SK-N-SH treated with all-trans-retinoic acid at 6 μM for 48 hours (cell line): ENCODE results near the gene CELF5.

Experiments used
- ARNTL ChIP-seq: fragments of 450-650 bp; formaldehyde crosslinking; IDR thresholded peaks from 2 replicates; pipeline ENCODE4 v1.5.0; 2020; ENCODE audit warnings: low read depth, mild to moderate bottlenecking, moderate library complexity, borderline replicate concordance
- BACH2 ChIP-seq: fragments of 250-450 bp; sonication (Bioruptor Pico); IDR thresholded peaks from 2 replicates; pipeline ENCODE4 v1.9.0; 2021; ENCODE audit warnings: mild to moderate bottlenecking, borderline replicate concordance
- CREB5 ChIP-seq: fragments of 250-450 bp; sonication (Bioruptor Pico); IDR thresholded peaks from 2 replicates; pipeline ENCODE4 v1.5.1; 2020; ENCODE audit warnings: low read depth, mild to moderate bottlenecking, moderate library complexity
- CSRNP3 ChIP-seq: fragments of 250-450 bp; sonication (Bioruptor Pico); IDR thresholded peaks from 2 replicates; pipeline ENCODE4 v1.5.1; 2021; ENCODE audit warnings: mild to moderate bottlenecking, moderate library complexity
- GLIS3 ChIP-seq: fragments of 250-450 bp; sonication (Bioruptor Pico); IDR thresholded peaks from 2 replicates; pipeline ENCODE4 v1.5.0; 2020; ENCODE audit warnings: mild to moderate bottlenecking, moderate library complexity
- ISL1 ChIP-seq: fragments of 250-450 bp; sonication (Bioruptor Pico); IDR thresholded peaks from 2 replicates; pipeline ENCODE4 v2.1.2; 2022; ENCODE audit warnings: mild to moderate bottlenecking, moderate library complexity
- PATZ1 ChIP-seq: fragments of 250-450 bp; sonication (Bioruptor Pico); IDR thresholded peaks from 2 replicates; pipeline ENCODE4 v1.8.0; 2020; ENCODE audit warnings: mild to moderate bottlenecking, moderate library complexity, borderline replicate concordance
- RARB ChIP-seq: fragments of 250-450 bp; sonication (Bioruptor Pico); IDR thresholded peaks from 2 replicates; pipeline ENCODE4 v1.8.0; 2021; ENCODE audit warnings: mild to moderate bottlenecking, moderate library complexity
- TOX ChIP-seq: fragments of 250-450 bp; sonication (Bioruptor Pico); IDR thresholded peaks from 2 replicates; pipeline ENCODE4 v1.8.0; 2021; ENCODE audit warnings: mild to moderate bottlenecking, moderate library complexity, borderline replicate concordance
- TSHZ2 ChIP-seq: fragments of 250-450 bp; sonication (Bioruptor Pico); IDR thresholded peaks from 2 replicates; pipeline ENCODE4 v1.5.0; 2020; ENCODE audit warnings: mild to moderate bottlenecking, moderate library complexity
- ZFP3 ChIP-seq: fragments of 250-450 bp; sonication (Bioruptor Pico); IDR thresholded peaks from 2 replicates; pipeline ENCODE4 v1.5.0; 2020; ENCODE audit warnings: mild to moderate bottlenecking, moderate library complexity
- ZFP30 ChIP-seq: fragments of 450-650 bp; formaldehyde crosslinking; IDR thresholded peaks from 2 replicates; pipeline ENCODE4 v1.5.0; 2022; ENCODE audit warnings: mild to moderate bottlenecking, moderate library complexity
- ZNF70 ChIP-seq: fragments of 450-650 bp; formaldehyde crosslinking; IDR thresholded peaks from 2 replicates; pipeline ENCODE4 v1.5.0; 2020; ENCODE audit warnings: mild to moderate bottlenecking, moderate library complexity
- ZNF8 ChIP-seq: fragments of 450-650 bp; formaldehyde crosslinking; IDR thresholded peaks from 2 replicates; pipeline ENCODE4 v1.5.0; 2020; ENCODE audit warnings: mild to moderate bottlenecking, moderate library complexity

GRCh38 chr19:3278294-3278693 is 53.8 kb downstream of the CELF5 start:
- no peak for TF ChIP-seq ZNF8 (CRISPR knock-in tag)
- TF ChIP-seq CREB5 (CRISPR knock-in tag), result no peak
- TF ChIP-seq PATZ1 (CRISPR knock-in tag), result no peak
- TF ChIP-seq ZNF70 (CRISPR knock-in tag), result no peak
- TF ChIP-seq ZFP3 (CRISPR knock-in tag), result no peak
- no peak for TF ChIP-seq ZFP30 (CRISPR knock-in tag)
- TF ChIP-seq TOX, result no peak
- TF ChIP-seq BACH2, result no peak
- TF ChIP-seq TSHZ2 (CRISPR knock-in tag), result no peak
- no peak for TF ChIP-seq CSRNP3 (CRISPR knock-in tag)
- TF ChIP-seq ARNTL (CRISPR knock-in tag), result no peak
- TF ChIP-seq GLIS3 (CRISPR knock-in tag), result no peak
- TF ChIP-seq ISL1 (CRISPR knock-in tag), result no peak
- no peak for TF ChIP-seq RARB (CRISPR knock-in tag)
